AG09309 (cell line): ENCODE results near the gene TIMP4.

Experiments
- DNase-seq: peaks from one replicate; pipeline ENCODE4 v3.0.0-alpha.2; 2010; ENCODE audit warnings: low read depth
- H3K4me3 ChIP-seq: 2 replicates; pipeline ENCODE4 v1.5.1; 2011; ENCODE audit warnings: mild to moderate bottlenecking, low read depth, low read length, moderate library complexity; ENCODE audit not compliant: control insufficient read depth
- CTCF ChIP-seq: IDR thresholded peaks from 2 replicates; pipeline ENCODE4 v1.5.1; 2011; ENCODE audit warnings: mild to moderate bottlenecking, low read depth, low read length, inconsistent platforms; ENCODE audit not compliant: insufficient read depth, control insufficient read depth; ENCODE audit errors: missing control alignments

TIMP4 gene

GRCh38 chr3:12117473-12117872 is 41.2 kb downstream of the TIMP4 start:
- DNase-seq = no peak
- H3K4me3 ChIP-seq = no peak overlapping the region
- no peak for TF ChIP-seq CTCF

DNA sequence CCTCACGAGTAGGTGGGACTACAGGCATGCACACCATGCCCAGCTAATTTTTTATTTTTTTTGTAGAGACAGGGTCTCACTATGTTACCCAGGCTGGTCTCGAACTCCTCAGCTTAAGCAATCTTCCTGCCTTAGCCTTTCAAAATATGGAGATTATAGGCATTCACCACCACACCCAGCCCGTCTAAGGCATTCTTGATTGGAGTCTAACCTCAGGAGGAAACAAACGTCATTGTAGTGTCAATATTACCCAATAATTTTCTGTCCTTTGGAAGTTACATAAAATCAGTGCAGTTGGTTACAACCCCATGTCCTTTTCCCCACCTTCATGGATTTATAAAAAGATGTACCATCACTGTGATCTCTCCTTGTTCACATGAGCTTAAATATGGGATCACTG is 41.8 kb downstream of the TIMP4 start:
- no peak overlapping the region for H3K4me3 ChIP-seq
- TF ChIP-seq CTCF = no peak
- DNase-seq = no peak

- no peak for TF ChIP-seq CTCF
- H3K4me3 ChIP-seq = no peak overlapping the region
- DNase-seq = no peak
Observed at GRCh38 chr3:12115849-12116248, 42.9 kb downstream of the TIMP4 start.

DNA sequence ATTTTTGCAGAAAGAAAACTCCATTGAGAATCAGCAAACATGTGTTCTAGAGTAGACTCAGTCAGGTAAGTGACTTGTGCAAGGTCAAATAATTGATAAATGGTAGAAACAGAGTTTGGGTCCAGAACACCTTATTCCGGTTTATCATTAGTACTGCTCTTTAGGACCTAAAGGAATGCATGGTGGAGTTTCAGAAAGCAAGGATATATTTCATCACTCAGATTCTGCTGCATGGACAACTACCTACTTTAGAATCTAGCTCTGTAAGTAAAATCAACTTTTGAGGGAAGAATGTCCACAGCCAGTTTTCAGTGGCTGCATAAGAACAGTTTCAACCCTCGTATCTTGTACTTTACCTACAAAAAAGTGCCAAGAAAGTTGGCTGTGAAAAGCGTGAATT is 43.6 kb downstream of the TIMP4 start:
- no peak for TF ChIP-seq CTCF
- no peak for DNase-seq
- no peak overlapping the region for H3K4me3 ChIP-seq

DNA sequence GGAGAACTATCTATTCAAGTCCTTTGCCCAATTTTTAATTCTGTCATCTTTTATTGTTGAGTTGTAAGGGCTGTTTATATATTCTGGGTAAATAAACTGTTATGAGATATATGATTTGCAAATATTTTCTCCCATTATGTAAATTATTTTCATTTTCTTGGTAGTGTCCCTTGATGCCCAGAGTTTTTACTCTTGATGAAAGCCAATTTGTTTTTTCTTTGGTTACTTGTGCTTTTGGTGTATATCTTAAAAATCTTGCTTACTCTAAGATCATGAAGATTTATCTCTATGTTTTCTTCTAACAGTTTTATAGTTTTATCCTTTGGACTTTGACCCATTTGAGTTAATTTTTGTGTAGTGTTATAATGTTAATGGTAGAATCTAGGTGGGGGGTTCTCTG is 44.5 kb downstream of the TIMP4 start:
- DNase-seq = no peak
- no peak overlapping the region for H3K4me3 ChIP-seq
- no peak for TF ChIP-seq CTCF

DNA sequence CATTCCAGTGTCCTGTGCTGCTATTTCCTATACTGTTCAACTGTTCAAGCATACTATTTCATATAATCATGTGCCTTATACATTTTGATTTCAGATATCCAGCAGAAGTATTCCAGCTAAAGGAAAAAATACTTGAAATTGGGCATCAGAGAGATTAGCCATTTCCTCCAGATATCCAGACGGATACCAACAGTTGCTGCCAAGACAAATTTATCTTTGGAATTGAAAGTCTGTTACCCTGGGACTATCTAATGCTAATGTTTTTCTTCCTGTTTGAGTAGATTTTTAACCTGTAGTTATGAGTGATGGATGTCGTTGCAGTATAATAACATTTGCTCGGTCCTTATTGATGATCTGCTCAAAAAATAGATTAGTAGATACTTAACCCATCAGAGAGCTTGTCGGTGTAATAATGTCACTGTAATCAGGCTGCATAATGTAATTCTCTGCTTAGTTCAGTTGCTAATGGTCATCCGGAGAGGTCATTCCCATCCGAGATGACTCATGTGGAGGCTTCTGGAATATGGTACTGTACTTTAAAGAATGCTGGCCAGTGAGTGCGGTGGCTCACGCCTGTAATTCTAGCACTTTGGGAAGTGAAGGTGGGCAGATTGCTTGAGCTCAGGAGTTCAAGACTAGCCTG is 51.5 kb downstream of the TIMP4 start:
- no peak for DNase-seq

More for the DNA sequence above, 51.5 kb downstream of the TIMP4 start:
- no peak overlapping the region for H3K4me3 ChIP-seq
- no peak for TF ChIP-seq CTCF
